H9 (cell line): ENCODE measurements around the gene SERTAD2. TPM values are rescaled to one million over a fixed set of nuclear protein-coding genes. Genes with fewer than 3 reads are reported as not detected.

Source experiments
- DNase-seq: peaks from one replicate; pipeline ENCODE4 v3.0.0-alpha.2; 2017
- H2AFZ ChIP-seq: one replicate; pipeline ENCODE4 v1.6.1; 2013; ENCODE audit warnings: mild to moderate bottlenecking, low read length, control low read depth, moderate library complexity
- H2AK5ac ChIP-seq: 2 replicates; pipeline ENCODE4 v1.6.1; 2013; ENCODE audit warnings: low read length, control low read depth, mixed read lengths; ENCODE audit not compliant: insufficient read length
- H2BK120ac ChIP-seq: one replicate; pipeline ENCODE4 v1.6.1; 2013; ENCODE audit warnings: low read depth, mild to moderate bottlenecking, low read length, control low read depth, inconsistent platforms; ENCODE audit not compliant: poor library complexity, severe bottlenecking
- H2BK12ac ChIP-seq: 2 replicates; pipeline ENCODE4 v1.6.1; 2013; ENCODE audit warnings: low read length, control low read depth, mixed read lengths, low read depth; ENCODE audit not compliant: insufficient read length
- H2BK15ac ChIP-seq: 2 replicates; pipeline ENCODE4 v1.6.1; 2013; ENCODE audit warnings: low read depth, low read length, control low read depth
- H2BK20ac ChIP-seq: one replicate; pipeline ENCODE4 v1.6.1; 2013; ENCODE audit warnings: low read depth, mild to moderate bottlenecking, low read length, control low read depth, inconsistent platforms; ENCODE audit not compliant: poor library complexity, severe bottlenecking
- H2BK5ac ChIP-seq: 2 replicates; pipeline ENCODE4 v1.6.1; 2013; ENCODE audit warnings: low read length, control low read depth, mixed read lengths; ENCODE audit not compliant: insufficient read length
- H3K14ac ChIP-seq: 2 replicates; pipeline ENCODE4 v1.6.1; 2013; ENCODE audit warnings: low read length, control low read depth; ENCODE audit not compliant: insufficient read depth
- H3K18ac ChIP-seq: 2 replicates; pipeline ENCODE4 v1.6.1; 2013; ENCODE audit warnings: low read depth, mild to moderate bottlenecking, mixed read lengths, low read length, control low read depth; ENCODE audit not compliant: insufficient read length
- H3K23ac ChIP-seq: 2 replicates; pipeline ENCODE4 v1.6.1; 2013; ENCODE audit warnings: low read length, control low read depth, mixed read lengths, low read depth; ENCODE audit not compliant: insufficient read length
- H3K23me2 ChIP-seq: 2 replicates; pipeline ENCODE4 v1.6.1; 2013; ENCODE audit warnings: low read depth, mild to moderate bottlenecking, mixed read lengths, low read length, control low read depth; ENCODE audit not compliant: insufficient read length, poor library complexity, severe bottlenecking
- H3K27ac ChIP-seq: 2 replicates; pipeline ENCODE4 v1.5.1; 2013; ENCODE audit warnings: low read length, control low read depth, mixed read lengths, low read depth; ENCODE audit not compliant: insufficient read length
- H3K27me3 ChIP-seq: 2 replicates; pipeline ENCODE4 v1.6.1; 2013; ENCODE audit warnings: low read length, control low read depth, inconsistent platforms; ENCODE audit not compliant: insufficient read depth
- H3K4ac ChIP-seq: 2 replicates; pipeline ENCODE4 v1.6.1; 2013; ENCODE audit warnings: low read depth, mild to moderate bottlenecking, control low read depth, inconsistent platforms, low read length, moderate library complexity
- H3K4me1 ChIP-seq: 2 replicates; pipeline ENCODE4 v1.6.1; 2013; ENCODE audit warnings: low read length, control low read depth, inconsistent platforms; ENCODE audit not compliant: insufficient read depth
- H3K4me2 ChIP-seq: 2 replicates; pipeline ENCODE4 v1.6.1; 2013; ENCODE audit warnings: low read length, control low read depth, mixed read lengths; ENCODE audit not compliant: insufficient read length, insufficient read depth
- H3K56ac ChIP-seq: 2 replicates; pipeline ENCODE4 v1.6.1; 2013; ENCODE audit warnings: low read depth, mild to moderate bottlenecking, mixed read lengths, low read length, control low read depth; ENCODE audit not compliant: insufficient read length
- H3K79me1 ChIP-seq: 2 replicates; pipeline ENCODE4 v1.6.1; 2013; ENCODE audit warnings: low read depth, mild to moderate bottlenecking, moderate library complexity, low read length, control low read depth, inconsistent platforms; ENCODE audit not compliant: insufficient read depth, poor library complexity, severe bottlenecking
- H3K79me2 ChIP-seq: 2 replicates; pipeline ENCODE4 v1.6.1; 2013; ENCODE audit warnings: low read length, control low read depth, inconsistent platforms; ENCODE audit not compliant: insufficient read depth
- H3K9ac ChIP-seq: 2 replicates; pipeline ENCODE4 v1.6.1; 2013; ENCODE audit warnings: low read length, control low read depth, mixed read lengths; ENCODE audit not compliant: insufficient read length; ENCODE audit errors: extremely low read depth
- H3K9me3 ChIP-seq: one replicate; pipeline ENCODE4 v1.6.1; 2013; ENCODE audit warnings: low read depth, low read length, inconsistent platforms; ENCODE audit not compliant: control insufficient read depth
- H3T11ph ChIP-seq: one replicate; pipeline ENCODE4 v1.6.1; 2013; ENCODE audit warnings: mild to moderate bottlenecking, low read length, control low read depth, inconsistent platforms
- H4K20me1 ChIP-seq: one replicate; pipeline ENCODE4 v1.6.1; 2013; ENCODE audit not compliant: control insufficient read depth, insufficient read length, insufficient read depth
- H4K5ac ChIP-seq: 2 replicates; pipeline ENCODE4 v1.6.1; 2013; ENCODE audit warnings: low read depth, mild to moderate bottlenecking, mixed read lengths, low read length, control low read depth; ENCODE audit not compliant: insufficient read length
- H4K8ac ChIP-seq: replicated peaks from 2 replicates; pipeline ENCODE4 v1.6.1; 2013; ENCODE audit warnings: low read length, control low read depth, mixed read lengths, low read depth; ENCODE audit not compliant: insufficient read length
- H4K91ac ChIP-seq: 2 replicates; pipeline ENCODE4 v1.6.1; 2013; ENCODE audit warnings: low read depth, mild to moderate bottlenecking, moderate library complexity, mixed read lengths, low read length, control low read depth; ENCODE audit not compliant: insufficient read length
- H3K27ac Mint-ChIP-seq, 3 experiments: 2 replicates in 2 of 3; 3 replicates in 1 of 3; pipeline ENCODE4 v1.8.0; 2020 to 2021; ENCODE audit warnings: mixed read lengths in 3 of 3, mild to moderate bottlenecking in 1 of 3, moderate library complexity in 1 of 3
- H3K27me3 Mint-ChIP-seq: 2 replicates; pipeline ENCODE4 v1.8.0; 2021; ENCODE audit warnings: low read depth, mild to moderate bottlenecking, moderate library complexity, mixed read lengths
- H3K36me3 Mint-ChIP-seq, 3 experiments: 2 replicates in 2 of 3; 3 replicates in 1 of 3; pipeline ENCODE4 v1.8.0; 2020 to 2021; ENCODE audit warnings: low read depth in 3 of 3, mixed read lengths in 3 of 3; ENCODE audit not compliant: insufficient read depth in 1 of 3
- H3K4me1 Mint-ChIP-seq, 2 experiments: 2 replicates each; pipeline ENCODE4 v1.8.0; 2020; ENCODE audit warnings: mixed read lengths in 2 of 2
- H3K4me3 Mint-ChIP-seq, 2 experiments: 2 replicates in 1 of 2; 3 replicates in 1 of 2; pipeline ENCODE4 v1.8.0; 2020 to 2021; ENCODE audit warnings: mild to moderate bottlenecking in 2 of 2, mixed read lengths in 2 of 2, moderate library complexity in 1 of 2
- H3K9me3 Mint-ChIP-seq, 2 experiments: 2 replicates in 1 of 2; 3 replicates in 1 of 2; pipeline ENCODE4 v1.8.0; 2020; ENCODE audit warnings: mild to moderate bottlenecking in 2 of 2, mixed read lengths in 2 of 2, moderate library complexity in 1 of 2
- CTCF ChIP-seq: fragments of 200-600 bp; sonication (generic); conservative IDR thresholded peaks from 3 replicates; pipeline ENCODE4 v1.8.0; 2021; ENCODE audit warnings: antibody characterized with exemption, mild to moderate bottlenecking
- WGBS: extraction: QIAGEN DNeasy Blood & Tissue Kit; methylation state at CpG from one replicate; pipeline ENCODE4 v1.1.7; 2013; ENCODE audit warnings: missing lambda C conversion rate, low lambda C conversion rate, mixed read lengths; ENCODE audit not compliant: insufficient read length; ENCODE audit errors: extremely low coverage; 5-methylcytosine and 5-hydroxymethylcytosine counted together
- total RNA-seq: library from RNA; stranded (reverse); gene quantifications from 2 replicates; pipeline ENCODE4 v1.2.1, GENCODE V29; 2021

SERTAD2 gene
- total RNA-seq, 1 experiment from 2014 or later: 3.5 TPM

- TF ChIP-seq CTCF: no peak
- H2AK5ac ChIP-seq: no peak overlapping the region
- H2BK15ac ChIP-seq: no peak overlapping the region
- H4K8ac ChIP-seq: no peak overlapping the region
- H3K14ac ChIP-seq: no peak overlapping the region
- H4K5ac ChIP-seq: no peak overlapping the region
- no peak overlapping the region for H3K4ac ChIP-seq
- no peak for DNase-seq
- peaks cover 35% of the 10 kb centered on the region for H3K27me3 Mint-ChIP-seq
- no peak overlapping the region for H2AFZ ChIP-seq
- WGBS: no CpG with 5 or more reads among the region's 2 CpGs
- H3K4me3 Mint-ChIP-seq: no peak overlapping the region
- H2BK5ac ChIP-seq: no peak overlapping the region
- H3K4me2 ChIP-seq: no peak overlapping the region
- no peak overlapping the region for H3K9ac ChIP-seq
- no peak overlapping the region for H2BK120ac ChIP-seq
- H3K27ac ChIP-seq: no peak overlapping the region
- no peak overlapping the region for H3K56ac ChIP-seq
- no peak overlapping the region for H3T11ph ChIP-seq
- peaks cover 2% of the 10 kb centered on the region for H3K79me1 ChIP-seq
- no peaks in the 10 kb centered on the region for H4K20me1 ChIP-seq
- H3K4me1 ChIP-seq: peaks cover 11% of the 10 kb centered on the region; the same call in 1 of the 2 replicates
- no peaks in the 10 kb centered on the region for H3K79me2 ChIP-seq
- peak overlapping the region in 1 of 3 experiments; percentile 21; a peak in 1 of 7 replicates for H3K27ac Mint-ChIP-seq
- H2BK20ac ChIP-seq: no peak overlapping the region
- H3K9me3 ChIP-seq: no peaks in the 10 kb centered on the region
- peaks cover 5% of the 10 kb centered on the region; the same call in 1 of the 2 replicates for H3K27me3 ChIP-seq
- no peak overlapping the region for H2BK12ac ChIP-seq
- peaks cover 6 to 18% (median 14%) of the 10 kb centered on the region in 3 experiments; a peak in 6 of 7 replicates for H3K36me3 Mint-ChIP-seq
- H3K23me2 ChIP-seq: peaks cover 4% of the 10 kb centered on the region
- no peak overlapping the region for H3K18ac ChIP-seq
- H3K9me3 Mint-ChIP-seq: no peaks in the 10 kb centered on the region
- no peak overlapping the region for H3K23ac ChIP-seq
- H4K91ac ChIP-seq: no peak overlapping the region
- peaks cover 63 to 72% of the 10 kb centered on the region in 2 experiments for H3K4me1 Mint-ChIP-seq
Observed at GRCh38 chr2:64639691-64640090, 14.0 kb downstream of the SERTAD2 start.
